DOHH2 (cell line): ENCODE results near the gene TPH2.

ENCODE experiments used
- H3F3A ChIP-seq: fragments of 200-600 bp; sonication (generic), shearing (Covaris generic); 2 replicates; pipeline ENCODE4 v1.6.0; 2016; ENCODE audit warnings: antibody characterized with exemption, mild to moderate bottlenecking; ENCODE audit not compliant: control insufficient read depth, insufficient read depth
- H3K27ac ChIP-seq: fragments of 200-600 bp; sonication (generic); 2 replicates; pipeline ENCODE4 v1.5.1; 2014; ENCODE audit warnings: low read depth, mild to moderate bottlenecking, low read length, moderate library complexity
- H3K27me3 ChIP-seq: fragments of 200-600 bp; sonication (generic); 2 replicates; pipeline ENCODE4 v1.6.1; 2014; ENCODE audit warnings: mild to moderate bottlenecking, low read length, mixed read lengths; ENCODE audit not compliant: control insufficient read depth
- H3K36me3 ChIP-seq: fragments of 200-600 bp; sonication (generic); 2 replicates; pipeline ENCODE4 v1.6.1; 2014; ENCODE audit warnings: mild to moderate bottlenecking, low read length, moderate library complexity, mixed read lengths; ENCODE audit not compliant: control insufficient read depth
- H3K4me1 ChIP-seq: fragments of 200-600 bp; sonication (generic); 2 replicates; pipeline ENCODE4 v1.6.1; 2014; ENCODE audit warnings: mild to moderate bottlenecking, low read length, mixed read lengths; ENCODE audit not compliant: control insufficient read depth
- H3K4me2 ChIP-seq: fragments of 200-600 bp; sonication (generic); 2 replicates; pipeline ENCODE4 v1.6.0; 2014; ENCODE audit warnings: mild to moderate bottlenecking, low read length, moderate library complexity
- H3K4me3 ChIP-seq: fragments of 200-600 bp; sonication (generic); 2 replicates; pipeline ENCODE4 v1.5.1; 2014; ENCODE audit warnings: mild to moderate bottlenecking, low read length, mixed read lengths
- H3K79me2 ChIP-seq: fragments of 200-600 bp; sonication (generic); 2 replicates; pipeline ENCODE4 v1.6.1; 2014; ENCODE audit warnings: mild to moderate bottlenecking, low read length, mixed read lengths; ENCODE audit not compliant: control insufficient read depth
- H3K9me2 ChIP-seq: fragments of 200-600 bp; sonication (generic); replicated peaks from 2 replicates; pipeline ENCODE4 v1.6.1; 2014; ENCODE audit warnings: mild to moderate bottlenecking, low read length, mixed read lengths; ENCODE audit not compliant: control insufficient read depth
- H3K9me3 ChIP-seq: fragments of 200-600 bp; sonication (generic); 2 replicates; pipeline ENCODE4 v1.6.1; 2014; ENCODE audit warnings: antibody characterized with exemption, low read length, mixed read lengths; ENCODE audit not compliant: control insufficient read depth, insufficient read depth
- H4K20me1 ChIP-seq: fragments of 200-600 bp; sonication (generic); 2 replicates; pipeline ENCODE4 v1.6.0; 2014; ENCODE audit warnings: low read depth, mild to moderate bottlenecking, antibody characterized with exemption, low read length, moderate library complexity; ENCODE audit not compliant: control insufficient read depth, insufficient read depth
- EZH2phosphoT487 ChIP-seq: fragments of 200-600 bp; sonication (generic); IDR thresholded peaks from 2 replicates; pipeline ENCODE4 v1.6.1; 2017; ENCODE audit warnings: borderline replicate concordance, mild to moderate bottlenecking, antibody characterized with exemption, low read length, moderate library complexity, mixed read lengths
- TF ChIP-seq, protein P1 (sequence below): fragments of 200-600 bp; sonication (generic); IDR thresholded peaks from one replicate; pipeline ENCODE4 v1.5.1; 2014; ENCODE audit warnings: antibody characterized with exemption, mild to moderate bottlenecking, low read depth, low read length; ENCODE audit not compliant: poor library complexity, severe bottlenecking

The TPH2 gene

DNA sequence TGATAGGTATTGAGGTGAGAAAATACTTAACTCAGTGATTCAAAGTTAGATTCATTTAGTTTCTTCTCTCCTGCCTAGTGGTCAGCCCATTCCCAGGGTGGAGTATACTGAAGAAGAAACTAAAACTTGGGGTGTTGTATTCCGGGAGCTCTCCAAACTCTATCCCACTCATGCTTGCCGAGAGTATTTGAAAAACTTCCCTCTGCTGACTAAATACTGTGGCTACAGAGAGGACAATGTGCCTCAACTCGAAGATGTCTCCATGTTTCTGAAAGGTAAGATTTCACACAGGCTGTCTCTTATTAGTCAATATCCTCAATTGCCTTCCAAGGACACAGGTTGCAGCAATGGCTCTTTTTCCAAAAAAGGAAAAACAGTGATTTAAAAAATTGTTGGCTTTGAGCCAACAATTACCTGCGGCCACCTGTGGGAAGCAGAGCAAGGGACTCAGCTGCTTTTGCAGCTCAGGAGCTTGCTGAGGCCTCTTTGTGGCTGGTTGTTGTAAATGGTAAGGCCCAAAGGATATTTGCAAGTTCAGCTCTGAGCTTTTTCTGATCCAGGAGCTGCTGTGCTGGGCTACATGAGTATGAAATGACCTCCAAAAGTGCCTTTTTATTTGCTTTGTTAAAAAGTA is 33.9 kb downstream of the TPH2 start:
- H3K4me1 ChIP-seq, result no peaks in the 10 kb centered on the region
- no peak overlapping the region for H3K4me3 ChIP-seq
- no peaks in the 10 kb centered on the region for H3F3A ChIP-seq
- H3K4me2 ChIP-seq, result no peak overlapping the region
- no peaks in the 10 kb centered on the region for H3K79me2 ChIP-seq
- H4K20me1 ChIP-seq, result no peaks in the 10 kb centered on the region
- H3K9me3 ChIP-seq, result no peaks in the 10 kb centered on the region
- TF ChIP-seq, protein P1, sequence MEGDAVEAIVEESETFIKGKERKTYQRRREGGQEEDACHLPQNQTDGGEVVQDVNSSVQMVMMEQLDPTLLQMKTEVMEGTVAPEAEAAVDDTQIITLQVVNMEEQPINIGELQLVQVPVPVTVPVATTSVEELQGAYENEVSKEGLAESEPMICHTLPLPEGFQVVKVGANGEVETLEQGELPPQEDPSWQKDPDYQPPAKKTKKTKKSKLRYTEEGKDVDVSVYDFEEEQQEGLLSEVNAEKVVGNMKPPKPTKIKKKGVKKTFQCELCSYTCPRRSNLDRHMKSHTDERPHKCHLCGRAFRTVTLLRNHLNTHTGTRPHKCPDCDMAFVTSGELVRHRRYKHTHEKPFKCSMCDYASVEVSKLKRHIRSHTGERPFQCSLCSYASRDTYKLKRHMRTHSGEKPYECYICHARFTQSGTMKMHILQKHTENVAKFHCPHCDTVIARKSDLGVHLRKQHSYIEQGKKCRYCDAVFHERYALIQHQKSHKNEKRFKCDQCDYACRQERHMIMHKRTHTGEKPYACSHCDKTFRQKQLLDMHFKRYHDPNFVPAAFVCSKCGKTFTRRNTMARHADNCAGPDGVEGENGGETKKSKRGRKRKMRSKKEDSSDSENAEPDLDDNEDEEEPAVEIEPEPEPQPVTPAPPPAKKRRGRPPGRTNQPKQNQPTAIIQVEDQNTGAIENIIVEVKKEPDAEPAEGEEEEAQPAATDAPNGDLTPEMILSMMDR, result no peak
- no peak for TF ChIP-seq EZH2phosphoT487
- H3K27me3 ChIP-seq, result peaks cover 3% of the 10 kb centered on the region; the same call in 1 of the 2 replicates
- H3K27ac ChIP-seq, result no peak overlapping the region
- no peaks in the 10 kb centered on the region for H3K36me3 ChIP-seq
- no peaks in the 10 kb centered on the region for H3K9me2 ChIP-seq

DNA sequence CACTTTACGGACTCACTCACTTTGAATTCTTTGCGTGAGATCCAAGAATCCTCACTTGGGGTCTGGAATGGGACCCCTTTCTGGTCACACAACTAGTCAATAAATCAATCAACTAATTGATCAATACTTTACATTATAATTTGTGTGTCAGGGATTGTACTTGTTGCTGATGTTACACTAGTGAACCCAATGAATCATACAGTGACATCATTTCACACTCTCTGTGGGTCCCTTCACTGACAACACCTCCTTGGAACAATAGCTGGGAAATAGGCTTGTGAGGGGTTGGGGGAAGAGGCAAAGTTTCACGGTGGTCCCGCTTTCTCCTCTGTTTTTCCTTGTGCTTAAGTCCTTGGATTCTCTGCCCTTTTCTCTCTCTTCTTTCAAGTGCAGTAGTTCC is 35.0 kb downstream of the TPH2 start:
- Histone ChIP-seq H3K36me3 (no peaks in the 10 kb centered on the region), H3K9me2 (no peaks in the 10 kb centered on the region), H3K27me3 (peaks cover 3% of the 10 kb centered on the region; the same call in 1 of the 2 replicates), H4K20me1 (no peaks in the 10 kb centered on the region), H3K79me2 (no peaks in the 10 kb centered on the region), H3K4me2 (no peak overlapping the region), H3K27ac (no peak overlapping the region), H3K9me3 (no peaks in the 10 kb centered on the region), H3K4me1 (no peaks in the 10 kb centered on the region), H3K4me3 (no peak overlapping the region), H3F3A (no peaks in the 10 kb centered on the region)
- TF ChIP-seq, protein P1, result no peak
- no peak for TF ChIP-seq EZH2phosphoT487

DNA sequence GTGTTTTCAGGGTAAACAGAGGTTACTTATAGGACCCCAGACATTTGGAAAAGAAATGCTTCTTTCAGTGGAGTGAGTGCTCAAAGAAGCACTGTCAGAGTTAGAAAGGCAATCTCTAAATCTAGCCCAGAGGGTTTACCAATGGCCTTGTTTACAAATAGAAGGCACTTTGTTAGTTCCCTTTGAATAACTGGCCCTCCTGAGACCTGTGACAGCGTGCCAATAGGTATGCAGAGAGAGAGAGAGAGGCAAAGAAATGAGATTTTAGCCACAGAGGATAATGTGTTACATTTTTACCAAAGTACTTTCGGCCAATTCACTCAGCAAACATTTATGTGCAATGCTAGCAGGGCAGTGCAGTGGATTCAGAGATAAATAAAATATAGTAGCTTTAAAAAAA is 41.9 kb downstream of the TPH2 start:
- Histone ChIP-seq H3K4me3 (no peak overlapping the region), H3K27me3 (no peaks in the 10 kb centered on the region; the same call in 1 of the 2 replicates), H3K27ac (no peak overlapping the region), H4K20me1 (no peaks in the 10 kb centered on the region), H3K4me1 (no peaks in the 10 kb centered on the region), H3F3A (no peaks in the 10 kb centered on the region), H3K4me2 (no peak overlapping the region), H3K36me3 (no peaks in the 10 kb centered on the region), H3K9me3 (no peaks in the 10 kb centered on the region), H3K9me2 (no peaks in the 10 kb centered on the region), H3K79me2 (no peaks in the 10 kb centered on the region)
- TF ChIP-seq EZH2phosphoT487, result no peak
- TF ChIP-seq, protein P1, result no peak
